ENCODE data around the gene ARHGEF4.

DNA sequence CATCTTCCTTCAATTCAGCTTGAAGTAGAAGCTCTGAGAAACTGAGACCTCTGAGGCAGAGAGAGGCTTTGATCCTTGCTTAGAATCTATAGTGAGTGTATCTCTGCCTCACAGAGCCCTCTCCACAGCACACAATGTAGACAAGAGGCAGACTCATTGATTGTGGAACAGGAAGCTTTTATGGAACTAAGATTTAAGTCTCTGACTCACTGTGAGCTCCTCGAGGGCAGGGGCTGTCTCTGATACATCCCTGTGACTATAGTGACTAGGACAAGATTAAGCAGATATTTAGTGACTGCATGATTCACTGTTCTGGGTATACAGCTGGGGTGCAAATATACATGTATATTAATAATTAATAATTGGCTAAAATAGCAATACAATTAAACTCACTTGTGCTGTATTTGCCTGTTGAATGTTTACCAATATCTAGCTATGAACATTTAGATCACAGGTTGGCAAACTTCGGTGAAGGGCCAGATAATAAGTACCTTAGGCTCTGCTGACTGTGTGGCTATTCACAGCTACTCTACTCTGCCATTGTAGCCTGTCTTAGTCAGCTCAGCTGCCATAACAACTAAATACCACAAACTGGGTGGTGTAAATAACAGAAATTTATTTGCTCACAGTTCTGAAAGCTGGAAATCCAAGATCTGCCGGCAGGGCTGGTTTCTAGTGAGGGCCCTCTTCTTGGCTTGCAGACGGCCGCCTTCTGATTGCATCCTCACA is 54.4 kb downstream of the ARHGEF4 start:
- TF ChIP-seq EZH2phosphoT487 (IDR thresholded peaks at IDR 0.05; ENCODE audit: low read length), result no peak
- TF ChIP-seq, protein P1, sequence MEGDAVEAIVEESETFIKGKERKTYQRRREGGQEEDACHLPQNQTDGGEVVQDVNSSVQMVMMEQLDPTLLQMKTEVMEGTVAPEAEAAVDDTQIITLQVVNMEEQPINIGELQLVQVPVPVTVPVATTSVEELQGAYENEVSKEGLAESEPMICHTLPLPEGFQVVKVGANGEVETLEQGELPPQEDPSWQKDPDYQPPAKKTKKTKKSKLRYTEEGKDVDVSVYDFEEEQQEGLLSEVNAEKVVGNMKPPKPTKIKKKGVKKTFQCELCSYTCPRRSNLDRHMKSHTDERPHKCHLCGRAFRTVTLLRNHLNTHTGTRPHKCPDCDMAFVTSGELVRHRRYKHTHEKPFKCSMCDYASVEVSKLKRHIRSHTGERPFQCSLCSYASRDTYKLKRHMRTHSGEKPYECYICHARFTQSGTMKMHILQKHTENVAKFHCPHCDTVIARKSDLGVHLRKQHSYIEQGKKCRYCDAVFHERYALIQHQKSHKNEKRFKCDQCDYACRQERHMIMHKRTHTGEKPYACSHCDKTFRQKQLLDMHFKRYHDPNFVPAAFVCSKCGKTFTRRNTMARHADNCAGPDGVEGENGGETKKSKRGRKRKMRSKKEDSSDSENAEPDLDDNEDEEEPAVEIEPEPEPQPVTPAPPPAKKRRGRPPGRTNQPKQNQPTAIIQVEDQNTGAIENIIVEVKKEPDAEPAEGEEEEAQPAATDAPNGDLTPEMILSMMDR (IDR thresholded peaks at IDR 0.05; ENCODE audit: low read length), result no peak
